Muscle of back (tissue), 11 donors: ENCODE results near the gene EIF4A2. TPM values are rescaled to one million over a fixed set of nuclear protein-coding genes. Genes with fewer than 3 reads are reported as not detected.
A peak's percentile ranks its signal among the peaks of the same experiment; 100 is the strongest.
"Not testable (repeated sequence)": the region's sequence is repeated elsewhere in the genome, so short reads cannot be mapped to it uniquely, and the experiment has no call there.

Source experiments
- DNase-seq, 3 donors: peaks; one replicate each; pipeline versions ENCODE4 v3.0.0 to v3.0.0-alpha.2; 2013
- polyA plus RNA-seq, 10 donors: library from polyadenylated mRNA; unstranded; fragments of 120-200 nt; gene quantifications; one replicate each; pipeline ENCODE4 v1.2.1, GENCODE V29; 2013; ENCODE audit not compliant: insufficient read length in 10 of 10

Gene EIF4A2
- polyA plus RNA-seq, 10 donors: 480 to 620 (median 560) TPM

DNA sequence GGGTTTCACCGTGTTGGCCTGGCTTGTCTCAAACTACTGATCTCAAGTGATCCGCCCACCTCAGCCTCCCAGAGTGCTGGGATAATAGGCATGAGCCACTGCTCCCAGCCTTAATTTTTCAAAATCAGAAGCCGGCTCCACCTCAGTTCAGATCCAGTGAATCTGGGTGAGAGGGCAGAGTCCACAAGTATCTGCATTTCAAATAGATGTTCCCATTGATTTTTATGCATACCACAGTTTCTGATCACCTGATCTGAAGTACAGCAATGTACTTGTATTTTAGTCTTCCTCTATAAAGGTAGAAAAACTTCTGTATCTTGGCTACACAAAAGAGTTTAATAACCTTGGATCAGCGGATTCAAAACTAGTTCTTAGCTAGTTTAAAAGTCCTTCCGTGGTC lies 4.2 kb upstream of the EIF4A2 start:
- no peak for DNase-seq

- DNase-seq: no peak
Observed at GRCh38 chr3:186782542-186783057, 777 bp upstream of the EIF4A2 start.

- peak; percentile 77 to 95 (median 87) for DNase-seq
Observed at GRCh38 chr3:186783731-186784515, 546 bp downstream of the EIF4A2 start.

GRCh38 chr3:186784820-186785494 lies 1.6 kb downstream of the EIF4A2 start:
- DNase-seq: no peak

DNA sequence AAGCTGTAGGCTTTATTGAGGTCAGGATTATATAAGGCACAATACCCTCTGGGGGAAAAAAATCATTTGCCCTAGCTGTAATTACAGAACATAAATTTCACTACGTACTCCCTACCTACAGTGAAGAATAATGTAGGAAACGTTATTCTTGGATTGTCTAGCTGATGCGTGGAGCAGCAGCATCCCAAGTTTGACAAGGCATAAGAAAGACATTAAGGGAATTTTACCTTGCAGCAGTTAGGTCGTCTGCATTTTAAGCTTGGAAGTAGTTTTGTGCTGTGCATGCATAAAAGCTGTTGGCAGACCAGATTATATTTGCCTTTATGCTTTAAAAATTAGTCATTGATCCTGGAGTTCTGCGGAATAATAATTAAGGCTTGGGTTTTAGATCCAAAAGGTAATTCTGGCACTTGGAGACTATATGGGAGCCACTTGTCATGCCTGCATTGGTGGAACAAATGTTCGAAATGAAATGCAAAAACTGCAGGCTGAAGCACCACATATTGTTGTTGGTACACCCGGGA lies 2.2 kb downstream of the EIF4A2 start:
- no peak for DNase-seq

DNA sequence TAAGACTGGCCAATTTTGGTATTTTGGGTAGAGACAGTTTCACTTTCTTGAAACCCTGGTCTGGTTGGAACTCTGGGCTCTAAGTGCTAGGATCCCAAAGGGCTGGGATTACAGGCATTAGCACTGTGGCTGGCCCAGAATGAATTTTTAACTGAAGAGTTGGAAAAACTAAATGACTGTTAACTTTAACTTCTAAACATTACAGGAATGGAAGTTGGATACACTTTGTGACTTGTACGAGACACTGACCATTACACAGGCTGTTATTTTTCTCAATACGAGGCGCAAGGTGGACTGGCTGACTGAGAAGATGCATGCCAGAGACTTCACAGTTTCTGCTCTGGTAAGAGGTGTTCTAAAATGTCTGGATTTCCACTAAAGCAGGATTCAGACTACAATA lies 3.5 kb downstream of the EIF4A2 start:
- DNase-seq: no peak

- DNase-seq: no peak
Observed at GRCh38 chr3:186787642-186788481, 4.5 kb downstream of the EIF4A2 start.

DNA sequence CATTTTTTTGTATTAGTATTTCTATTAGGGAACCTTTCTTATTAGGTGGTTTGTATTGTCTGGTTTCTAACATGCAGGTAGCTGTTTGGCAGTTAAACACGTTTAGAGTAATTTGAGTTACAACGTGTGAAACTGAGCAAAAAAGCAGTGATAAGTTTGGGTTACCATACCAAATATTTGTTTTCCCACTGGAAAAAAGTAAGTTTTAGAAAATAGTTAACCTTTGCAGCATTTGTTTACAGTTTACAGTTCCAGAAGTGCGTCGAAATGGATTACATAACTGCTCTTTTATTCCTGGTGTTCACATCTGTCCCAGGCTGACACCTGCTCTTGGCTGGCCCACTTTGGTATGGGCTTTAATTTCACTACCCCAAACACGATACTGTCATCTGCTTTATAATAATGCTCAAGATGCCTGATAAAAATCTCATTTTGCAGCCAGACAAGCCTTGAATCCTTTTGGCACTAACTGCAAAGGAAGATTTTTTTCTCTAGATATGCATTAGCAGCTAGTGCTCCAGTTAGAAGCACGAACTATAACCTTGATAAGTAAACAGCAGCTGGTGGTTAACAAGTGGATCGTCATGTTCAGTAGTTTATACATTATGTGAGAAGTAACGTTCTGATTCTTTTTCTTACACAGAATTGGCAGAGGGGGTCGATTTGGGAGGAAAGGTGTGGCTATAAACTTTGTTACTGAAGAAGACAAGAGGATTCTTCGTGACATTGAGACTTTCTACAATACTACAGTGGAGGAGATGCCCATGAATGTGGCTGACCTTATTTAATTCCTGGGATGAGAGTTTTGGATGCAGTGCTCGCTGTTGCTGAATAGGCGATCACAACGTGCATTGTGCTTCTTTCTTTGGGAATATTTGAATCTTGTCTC lies 5.3 kb downstream of the EIF4A2 start:
- DNase-seq: no peak

- no peak for DNase-seq
Observed at GRCh38 chr3:186789554-186790260, 6.3 kb downstream of the EIF4A2 start.

DNA sequence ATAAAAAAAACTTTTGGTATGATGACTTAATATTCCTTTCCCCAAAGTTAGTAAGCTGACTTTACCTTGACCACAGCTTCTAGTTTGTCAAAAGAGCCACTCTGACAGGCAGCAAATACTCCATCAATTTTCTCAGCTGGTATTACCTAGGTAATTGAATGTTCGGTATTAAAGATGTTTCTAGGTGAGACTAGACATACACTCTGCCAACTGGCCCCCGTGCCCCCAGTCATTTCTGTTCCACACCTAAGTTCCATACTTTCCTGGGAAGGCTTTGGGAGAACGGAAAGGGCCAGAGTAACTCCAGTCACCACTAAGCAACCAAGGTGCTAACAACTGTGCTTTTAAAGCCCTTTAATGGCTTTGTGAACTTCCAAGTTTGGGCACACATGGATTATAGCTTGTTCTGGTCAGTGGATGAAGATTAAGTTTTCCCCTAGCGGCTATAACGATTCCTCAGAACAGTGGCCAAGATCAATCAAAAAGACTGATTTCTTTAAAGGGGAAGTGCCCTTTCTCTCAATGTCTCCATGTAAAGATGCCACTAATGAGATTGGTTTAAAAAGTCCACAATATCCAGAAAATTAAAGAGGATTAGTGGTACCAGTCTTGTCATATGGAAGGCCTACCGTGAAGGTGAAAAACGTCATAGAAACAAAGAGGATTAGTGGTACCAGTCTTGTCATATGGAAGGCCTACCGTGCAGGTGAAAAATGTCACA lies 7.0 kb downstream of the EIF4A2 start:
- DNase-seq: no peak

GRCh38 chr3:186798239-186798874 lies 15.0 kb downstream of the EIF4A2 start:
- DNase-seq: no peak

DNA sequence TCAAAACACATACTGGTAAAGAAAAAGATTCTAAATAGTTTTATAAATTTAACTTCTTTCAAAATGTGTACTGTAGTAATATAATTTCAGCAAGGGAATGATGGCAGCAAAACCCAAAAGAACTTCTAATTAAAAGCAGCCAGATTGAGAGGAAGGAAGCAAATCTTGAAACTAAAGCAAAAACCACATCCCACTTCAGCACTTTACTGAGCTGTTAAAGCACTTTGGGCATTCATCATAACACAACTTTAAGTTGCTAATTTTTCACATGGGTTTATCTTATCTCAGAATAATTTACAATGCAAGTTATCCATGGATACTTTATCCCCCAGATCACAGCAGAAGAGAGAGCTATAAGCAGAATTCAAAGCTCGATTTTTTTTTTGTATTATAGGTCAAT lies 16.9 kb downstream of the EIF4A2 start:
- no peak for DNase-seq

DNA sequence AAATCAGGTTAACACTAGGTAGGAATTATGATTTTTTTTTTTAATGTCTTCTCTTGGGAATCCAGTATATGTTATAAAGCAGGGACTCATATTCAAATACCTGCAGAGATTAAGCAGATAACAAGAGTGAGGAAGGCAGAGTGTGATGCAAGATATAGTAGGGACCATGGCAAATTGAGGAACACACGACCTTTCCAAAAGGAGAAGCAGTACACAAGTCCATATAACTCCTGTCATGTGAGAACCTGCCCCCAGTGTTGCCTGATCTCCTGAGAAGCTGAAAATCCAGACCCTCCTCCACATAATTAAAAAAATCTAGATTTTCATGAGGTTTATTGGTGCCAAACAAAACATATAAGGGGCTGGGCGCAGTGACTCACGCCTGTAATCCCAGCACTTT lies 19.3 kb downstream of the EIF4A2 start:
- DNase-seq: no peak

GRCh38 chr3:186803447-186803846 lies 20.1 kb downstream of the EIF4A2 start:
- DNase-seq: not testable (repeated sequence)

- peak; percentile 75 to 94 (median 88) for DNase-seq
Observed at GRCh38 chr3:186806089-186807055, 23.0 kb downstream of the EIF4A2 start, which contains the start of gene RFC4. TSS of gene RFC4 (minus strand) at chr3:186806482. CDS start at chr3:186804713, 1,769 bp downstream.

- no peak for DNase-seq
Observed at GRCh38 chr3:186807231-186807630, 23.9 kb downstream of the EIF4A2 start.

- no peak for DNase-seq
Observed at GRCh38 chr3:186810336-186810996, 27.1 kb downstream of the EIF4A2 start.
